ENCODE results near the gene ZNF311.
"Not testable (repeated sequence)": the region's sequence is repeated elsewhere in the genome, so short reads cannot be mapped to it uniquely, and the experiment has no call there.

ZNF311 gene

GRCh38 chr6:28982476-28983266 lies 22.4 kb downstream of the ZNF311 start:
- no peak for DNase-seq

- DNase-seq: peak; percentile 24
These were observed 23.2 kb downstream of the ZNF311 start for GRCh38 chr6:28981833-28982475.

- no peak for DNase-seq
These were observed 23.7 kb downstream of the ZNF311 start for GRCh38 chr6:28981431-28981832.

GRCh38 chr6:28980852-28981430 lies 24.2 kb downstream of the ZNF311 start:
- no peak for DNase-seq

- DNase-seq: no peak
These were observed 24.8 kb downstream of the ZNF311 start for GRCh38 chr6:28980137-28980851.

GRCh38 chr6:28979679-28980078 lies 25.4 kb downstream of the ZNF311 start:
- no peak for DNase-seq

GRCh38 chr6:28978959-28979561 lies 26.1 kb downstream of the ZNF311 start:
- no peak for DNase-seq

- no peak for DNase-seq
These were observed 27.0 kb downstream of the ZNF311 start for GRCh38 chr6:28978133-28978491.

- DNase-seq: no peak
These were observed 27.6 kb downstream of the ZNF311 start for GRCh38 chr6:28977341-28978132.

- DNase-seq: no peak
These were observed 28.4 kb downstream of the ZNF311 start for GRCh38 chr6:28976677-28977076.

GRCh38 chr6:28974505-28974904 lies 30.6 kb downstream of the ZNF311 start:
- no peak for DNase-seq

GRCh38 chr6:28970056-28970455 lies 35.1 kb downstream of the ZNF311 start:
- DNase-seq: not testable (repeated sequence)

GRCh38 chr6:28969129-28969528 lies 36.0 kb downstream of the ZNF311 start:
- no peak for DNase-seq

GRCh38 chr6:28968476-28968875 lies 36.6 kb downstream of the ZNF311 start:
- no peak for DNase-seq

GRCh38 chr6:28965706-28966105 lies 39.4 kb downstream of the ZNF311 start:
- DNase-seq: no peak

- no peak for DNase-seq
These were observed 44.1 kb downstream of the ZNF311 start for GRCh38 chr6:28960846-28961500.

GRCh38 chr6:28958561-28959243 lies 46.4 kb downstream of the ZNF311 start:
- not testable (repeated sequence) for DNase-seq

- DNase-seq: not testable (repeated sequence)
These were observed 47.3 kb downstream of the ZNF311 start for GRCh38 chr6:28957795-28958314.

GRCh38 chr6:28956331-28956730 lies 48.8 kb downstream of the ZNF311 start:
- no peak for DNase-seq

- no peak for DNase-seq
These were observed 51.4 kb downstream of the ZNF311 start for GRCh38 chr6:28953585-28954258.

All from NCI-H187 treated with DMSO at 0.1 percent for 48 hours (cell line).